ENCODE measurements around the gene OR2T35. TPM values are rescaled to one million over a fixed set of nuclear protein-coding genes. Genes with fewer than 3 reads are reported as not detected.
"Not testable (repeated sequence)": the region's sequence is repeated elsewhere in the genome, so short reads cannot be mapped to it uniquely, and the experiment has no call there.

OR2T35 gene, protein sequence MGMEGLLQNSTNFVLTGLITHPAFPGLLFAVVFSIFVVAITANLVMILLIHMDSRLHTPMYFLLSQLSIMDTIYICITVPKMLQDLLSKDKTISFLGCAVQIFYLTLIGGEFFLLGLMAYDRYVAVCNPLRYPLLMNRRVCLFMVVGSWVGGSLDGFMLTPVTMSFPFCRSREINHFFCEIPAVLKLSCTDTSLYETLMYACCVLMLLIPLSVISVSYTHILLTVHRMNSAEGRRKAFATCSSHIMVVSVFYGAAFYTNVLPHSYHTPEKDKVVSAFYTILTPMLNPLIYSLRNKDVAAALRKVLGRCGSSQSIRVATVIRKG
- total RNA-seq = not detected in 2 replicates

DNA sequence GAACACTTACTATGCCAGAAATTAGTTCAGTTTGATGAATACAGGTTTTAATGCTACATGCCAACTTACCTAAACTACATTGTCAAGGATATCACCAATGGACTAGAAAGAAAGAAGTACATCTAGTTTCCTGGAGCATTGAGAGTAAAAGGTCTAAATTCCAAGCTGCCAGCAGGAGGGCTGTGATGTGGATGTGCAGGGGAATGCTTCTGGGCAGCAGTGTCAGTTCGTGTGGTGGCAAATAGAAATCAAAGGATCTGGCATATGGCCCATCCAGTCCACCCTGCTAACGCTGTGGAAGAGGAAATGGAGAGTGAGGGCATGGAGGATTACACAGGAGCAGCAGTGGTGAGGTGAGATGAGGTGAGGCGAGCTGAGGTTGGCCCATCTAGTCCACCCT, at the start of gene OR2T35:
TSS of gene OR2T35 (minus strand) at position 101 of the 400 bp plus-strand sequence. CDS start 6,020 bp downstream, outside the sequence.
- DNase-seq (ENCODE audit: low read depth); H3K27me3 ChIP-seq (ENCODE audit: control insufficient read depth, insufficient read depth, low read length); H3K4me3 ChIP-seq (ENCODE audit: low read depth, low read length); H3K36me3 ChIP-seq (ENCODE audit: control insufficient read depth, insufficient read depth, low read length): not testable (repeated sequence)

DNA sequence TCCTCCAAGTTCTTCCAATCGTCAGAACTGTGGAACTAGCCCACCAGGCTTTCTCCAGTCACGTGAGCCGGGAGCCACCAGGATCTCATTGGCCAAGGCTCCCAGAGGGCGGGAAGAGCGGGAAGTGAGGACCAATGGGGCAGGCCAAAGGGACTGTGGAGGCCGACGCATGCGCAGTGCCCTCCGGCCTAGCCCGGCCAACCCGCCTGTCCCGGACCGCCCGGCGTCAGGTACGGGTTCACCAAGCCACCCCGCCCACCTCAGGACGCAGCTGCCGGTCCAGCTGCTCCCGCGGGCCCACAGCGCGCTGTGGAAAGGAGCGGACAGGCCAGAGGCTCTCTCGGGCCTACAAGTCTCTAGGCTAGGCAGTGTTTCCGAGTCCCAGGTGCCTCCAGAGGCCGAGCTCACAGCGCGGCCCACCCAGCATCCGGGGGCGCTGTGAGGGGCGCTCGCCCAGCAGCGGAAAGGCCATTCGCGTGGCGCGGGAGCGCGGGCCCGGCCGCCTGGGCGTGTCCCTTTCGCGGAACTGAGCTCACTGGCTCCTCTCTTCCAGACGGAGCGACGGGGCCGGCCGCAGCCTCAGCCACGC, 46.6 kb upstream of the OR2T35 start:
- Histone ChIP-seq H3K36me3 (ENCODE audit: control insufficient read depth, insufficient read depth, low read length) (no peaks in the 10 kb centered on the region), H3K4me3 (ENCODE audit: low read depth, low read length) (no peak overlapping the region), H3K27me3 (ENCODE audit: control insufficient read depth, insufficient read depth, low read length) (no peaks in the 10 kb centered on the region)
- TF ChIP-seq, protein P1, sequence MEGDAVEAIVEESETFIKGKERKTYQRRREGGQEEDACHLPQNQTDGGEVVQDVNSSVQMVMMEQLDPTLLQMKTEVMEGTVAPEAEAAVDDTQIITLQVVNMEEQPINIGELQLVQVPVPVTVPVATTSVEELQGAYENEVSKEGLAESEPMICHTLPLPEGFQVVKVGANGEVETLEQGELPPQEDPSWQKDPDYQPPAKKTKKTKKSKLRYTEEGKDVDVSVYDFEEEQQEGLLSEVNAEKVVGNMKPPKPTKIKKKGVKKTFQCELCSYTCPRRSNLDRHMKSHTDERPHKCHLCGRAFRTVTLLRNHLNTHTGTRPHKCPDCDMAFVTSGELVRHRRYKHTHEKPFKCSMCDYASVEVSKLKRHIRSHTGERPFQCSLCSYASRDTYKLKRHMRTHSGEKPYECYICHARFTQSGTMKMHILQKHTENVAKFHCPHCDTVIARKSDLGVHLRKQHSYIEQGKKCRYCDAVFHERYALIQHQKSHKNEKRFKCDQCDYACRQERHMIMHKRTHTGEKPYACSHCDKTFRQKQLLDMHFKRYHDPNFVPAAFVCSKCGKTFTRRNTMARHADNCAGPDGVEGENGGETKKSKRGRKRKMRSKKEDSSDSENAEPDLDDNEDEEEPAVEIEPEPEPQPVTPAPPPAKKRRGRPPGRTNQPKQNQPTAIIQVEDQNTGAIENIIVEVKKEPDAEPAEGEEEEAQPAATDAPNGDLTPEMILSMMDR (IDR thresholded peaks at IDR 0.05; ENCODE audit: insufficient read depth, low read length, poor library complexity, severe bottlenecking) = no peak
- no peak for DNase-seq (ENCODE audit: low read depth)

- Histone ChIP-seq H3K4me3 (ENCODE audit: low read depth, low read length) (no peak overlapping the region), H3K27me3 (ENCODE audit: control insufficient read depth, insufficient read depth, low read length) (no peaks in the 10 kb centered on the region), H3K36me3 (ENCODE audit: control insufficient read depth, insufficient read depth, low read length) (no peaks in the 10 kb centered on the region)
- TF ChIP-seq, protein P1 (IDR thresholded peaks at IDR 0.05; ENCODE audit: insufficient read depth, low read length, poor library complexity, severe bottlenecking) = no peak
- DNase-seq (ENCODE audit: low read depth) = no peak
Measured at GRCh38 chr1:248688527-248689298, 43.6 kb upstream of the OR2T35 start.

GRCh38 chr1:248686815-248687214, 41.7 kb upstream of the OR2T35 start:
- TF ChIP-seq, protein P1 (IDR thresholded peaks at IDR 0.05; ENCODE audit: insufficient read depth, low read length, poor library complexity, severe bottlenecking) = no peak
- DNase-seq (ENCODE audit: low read depth) = no peak
- Histone ChIP-seq H3K27me3 (ENCODE audit: control insufficient read depth, insufficient read depth, low read length) (no peaks in the 10 kb centered on the region), H3K4me3 (ENCODE audit: low read depth, low read length) (no peak overlapping the region), H3K36me3 (ENCODE audit: control insufficient read depth, insufficient read depth, low read length) (no peaks in the 10 kb centered on the region)

DNA sequence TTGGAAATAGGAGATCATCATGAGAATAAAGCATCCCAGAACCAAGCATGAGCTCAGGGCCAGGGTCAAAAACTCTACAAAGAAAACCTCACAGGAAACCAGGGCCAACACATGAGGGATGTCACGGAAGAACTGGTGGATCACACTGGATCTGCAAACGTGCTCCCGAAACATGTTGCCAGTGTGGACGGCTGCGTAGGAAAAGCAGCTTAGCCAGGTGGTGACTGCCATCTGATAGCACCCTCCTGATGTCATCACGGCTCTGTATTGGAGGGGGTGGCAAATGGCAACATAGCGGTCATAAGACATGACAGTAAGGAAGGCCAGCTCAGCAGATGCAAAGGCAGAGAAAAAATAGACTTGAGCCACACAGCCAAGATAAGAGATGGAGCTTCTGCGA, 36.6 kb upstream of the OR2T35 start:
- Histone ChIP-seq H3K4me3 (ENCODE audit: low read depth, low read length) (no peak overlapping the region), H3K27me3 (ENCODE audit: control insufficient read depth, insufficient read depth, low read length) (no peaks in the 10 kb centered on the region), H3K36me3 (ENCODE audit: control insufficient read depth, insufficient read depth, low read length) (no peaks in the 10 kb centered on the region)
- no peak for DNase-seq (ENCODE audit: low read depth)
- TF ChIP-seq, protein P1 (IDR thresholded peaks at IDR 0.05; ENCODE audit: insufficient read depth, low read length, poor library complexity, severe bottlenecking) = no peak

DNA sequence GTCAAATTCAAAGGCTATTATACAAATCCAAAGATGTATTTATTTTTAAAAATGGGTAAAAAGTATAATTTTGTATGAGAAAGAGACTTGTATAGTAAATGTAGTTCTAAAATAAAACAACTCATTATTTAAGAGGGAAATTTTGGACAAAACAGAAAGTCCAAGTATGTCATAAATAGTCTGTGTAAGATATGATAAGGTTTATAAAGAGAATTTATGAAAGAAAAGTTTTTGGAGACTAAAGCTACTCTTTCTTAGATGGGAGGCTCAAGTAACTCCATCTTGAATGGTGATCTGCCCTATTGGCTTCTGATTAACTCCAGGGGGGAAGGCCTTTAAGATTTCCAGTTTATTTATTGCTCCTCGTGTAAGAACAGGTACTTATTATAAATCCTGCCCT, 24.9 kb upstream of the OR2T35 start:
- Histone ChIP-seq H3K27me3 (ENCODE audit: control insufficient read depth, insufficient read depth, low read length) (no peaks in the 10 kb centered on the region), H3K36me3 (ENCODE audit: control insufficient read depth, insufficient read depth, low read length) (no peaks in the 10 kb centered on the region), H3K4me3 (ENCODE audit: low read depth, low read length) (no peak overlapping the region)
- TF ChIP-seq, protein P1 (IDR thresholded peaks at IDR 0.05; ENCODE audit: insufficient read depth, low read length, poor library complexity, severe bottlenecking) = no peak
- no peak for DNase-seq (ENCODE audit: low read depth)

DNA sequence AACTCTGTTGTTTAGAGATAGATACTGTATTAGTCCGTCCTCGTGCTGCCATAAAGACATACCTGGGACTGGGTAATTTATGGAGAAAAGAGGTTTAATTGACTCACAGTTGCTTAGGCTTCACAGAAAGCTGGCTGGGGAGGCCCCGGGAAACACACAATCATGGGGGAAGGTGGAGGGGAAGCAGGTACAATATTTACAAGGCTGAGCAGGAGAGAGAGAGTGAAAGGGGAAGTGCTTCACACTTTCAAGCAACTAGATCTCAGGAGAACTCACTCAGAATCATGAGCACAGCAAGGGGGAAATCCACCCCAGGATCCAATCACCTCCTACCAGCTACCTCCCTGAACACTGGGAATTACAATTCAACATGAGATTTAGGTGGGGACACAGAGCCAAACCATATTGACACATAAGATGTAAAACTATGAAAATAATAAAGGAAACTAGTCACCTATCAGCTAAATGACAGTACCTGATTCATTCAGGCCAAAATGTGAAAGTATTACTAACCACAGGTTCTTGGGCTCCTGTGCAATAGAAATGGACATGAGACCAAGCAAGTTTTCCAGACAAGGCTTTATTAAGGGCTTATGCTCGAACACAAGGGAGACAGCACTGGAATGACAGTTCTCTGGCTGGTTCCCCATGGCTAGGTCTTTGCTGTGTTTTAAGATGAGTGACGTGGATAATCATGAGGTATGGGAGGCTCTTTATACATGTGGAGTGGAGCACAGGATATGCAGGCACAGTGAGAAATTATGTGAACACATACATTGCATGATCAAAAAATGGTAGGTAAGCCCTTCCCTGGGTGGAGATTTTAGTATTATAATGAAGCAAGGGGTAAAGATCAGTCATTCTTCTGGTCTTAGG, 18.6 kb upstream of the OR2T35 start:
- not testable (repeated sequence) for H3K36me3 ChIP-seq (ENCODE audit: control insufficient read depth, insufficient read depth, low read length); DNase-seq (ENCODE audit: low read depth); H3K27me3 ChIP-seq (ENCODE audit: control insufficient read depth, insufficient read depth, low read length); H3K4me3 ChIP-seq (ENCODE audit: low read depth, low read length)

- not testable (repeated sequence) for H3K36me3 ChIP-seq (ENCODE audit: control insufficient read depth, insufficient read depth, low read length); H3K27me3 ChIP-seq (ENCODE audit: control insufficient read depth, insufficient read depth, low read length); H3K4me3 ChIP-seq (ENCODE audit: low read depth, low read length); DNase-seq (ENCODE audit: low read depth)
Measured at GRCh38 chr1:248656797-248657196, 11.7 kb upstream of the OR2T35 start.
